Astrocyte (in vitro differentiated cells and primary cell): Measurements from ENCODE around the gene DUOXA1. TPM values are rescaled to one million over a fixed set of nuclear protein-coding genes. Genes with fewer than 3 reads are reported as not detected.

Experiments used
- DNase-seq: peaks from one replicate; pipeline ENCODE4 v3.0.0-alpha.2; 2010; ENCODE audit warnings: low read depth
- FAIRE-seq: peaks from 2 replicates; lab custom pipeline; 2011; peaks lifted over from hg19 to GRCh38; lab: Jason Lieb, UNC
- H2AFZ ChIP-seq: 2 replicates; pipeline ENCODE4 v1.6.0; 2012; ENCODE audit warnings: low read depth, low read length, inconsistent platforms
- H3K27ac ChIP-seq: 2 replicates; pipeline ENCODE4 v1.5.1; 2011; ENCODE audit warnings: low read depth, low read length, inconsistent platforms
- H3K27me3 ChIP-seq: 2 replicates; pipeline ENCODE4 v1.6.0; 2011; ENCODE audit warnings: low read length, inconsistent platforms; ENCODE audit not compliant: insufficient read depth
- H3K36me3 ChIP-seq: 2 replicates; pipeline ENCODE4 v1.5.1; 2011; ENCODE audit warnings: low read length, inconsistent platforms; ENCODE audit not compliant: insufficient read depth
- H3K4me1 ChIP-seq: 2 replicates; pipeline ENCODE4 v1.5.1; 2011; ENCODE audit warnings: low read length, inconsistent platforms; ENCODE audit not compliant: insufficient read depth
- H3K4me2 ChIP-seq: 2 replicates; pipeline ENCODE4 v1.6.0; 2012; ENCODE audit warnings: low read length, inconsistent platforms
- H3K4me3 ChIP-seq: 2 replicates; pipeline ENCODE4 v1.5.1; 2011; ENCODE audit warnings: low read depth, mild to moderate bottlenecking, low read length, inconsistent platforms; ENCODE audit not compliant: insufficient read depth
- H3K79me2 ChIP-seq: 2 replicates; pipeline ENCODE4 v1.6.0; 2012; ENCODE audit warnings: mild to moderate bottlenecking, low read length, inconsistent platforms; ENCODE audit not compliant: insufficient read depth
- H3K9ac ChIP-seq: 2 replicates; pipeline ENCODE4 v1.6.0; 2012; ENCODE audit warnings: mild to moderate bottlenecking, low read length, inconsistent platforms
- H3K9me3 ChIP-seq: 2 replicates; pipeline ENCODE4 v1.5.1; 2012; ENCODE audit warnings: low read depth, mild to moderate bottlenecking, low read length, inconsistent platforms; ENCODE audit not compliant: insufficient read depth
- H4K20me1 ChIP-seq: 2 replicates; pipeline ENCODE4 v1.6.0; 2012; ENCODE audit warnings: low read length, inconsistent platforms; ENCODE audit not compliant: insufficient read depth
- H3K27ac Mint-ChIP-seq: one replicate; pipeline ENCODE4 v1.8.0; 2021; ENCODE audit warnings: mild to moderate bottlenecking, mixed read lengths; ENCODE audit not compliant: unreplicated experiment
- H3K27me3 Mint-ChIP-seq: one replicate; pipeline ENCODE4 v1.8.0; 2021; ENCODE audit warnings: low read depth, mixed read lengths; ENCODE audit not compliant: unreplicated experiment
- H3K36me3 Mint-ChIP-seq: one replicate; pipeline ENCODE4 v1.8.0; 2021; ENCODE audit warnings: low read depth, mixed read lengths; ENCODE audit not compliant: unreplicated experiment
- H3K4me1 Mint-ChIP-seq: one replicate; pipeline ENCODE4 v1.8.0; 2021; ENCODE audit warnings: low read depth, mixed read lengths; ENCODE audit not compliant: unreplicated experiment
- H3K4me3 Mint-ChIP-seq: one replicate; pipeline ENCODE4 v1.8.0; 2021; ENCODE audit warnings: mild to moderate bottlenecking, moderate library complexity, mixed read lengths; ENCODE audit not compliant: unreplicated experiment
- H3K9me3 Mint-ChIP-seq: one replicate; pipeline ENCODE4 v1.8.0; 2021; ENCODE audit warnings: mild to moderate bottlenecking, mixed read lengths; ENCODE audit not compliant: unreplicated experiment
- CTCF ChIP-seq: IDR thresholded peaks from 2 replicates; pipeline ENCODE4 v1.5.1; 2011; ENCODE audit warnings: low read depth, mild to moderate bottlenecking, inconsistent platforms, low read length, moderate library complexity; ENCODE audit not compliant: insufficient read depth
- EZH2 ChIP-seq: IDR thresholded peaks from 2 replicates; pipeline ENCODE4 v1.6.1; 2012; ENCODE audit warnings: mild to moderate bottlenecking, low read length, inconsistent platforms; ENCODE audit not compliant: insufficient read depth
- total RNA-seq: library from RNA; stranded (reverse); gene quantifications from 2 replicates; pipeline ENCODE4 v1.2.1, GENCODE V29; 2021

DUOXA1 gene
- total RNA-seq, 1 donor from 2014 or later: 0.66 TPM

GRCh38 chr15:45169608-45170480, 40.2 kb upstream of the DUOXA1 start:
- Histone ChIP-seq H3K79me2 (no peaks in the 10 kb centered on the region), H3K9ac (no peak overlapping the region), H3K36me3 (no peaks in the 10 kb centered on the region), H3K9me3 (no peaks in the 10 kb centered on the region), H2AFZ (no peak overlapping the region), H3K27ac (no peak overlapping the region), H3K27me3 (no peaks in the 10 kb centered on the region), H4K20me1 (no peaks in the 10 kb centered on the region), H3K4me2 (no peak overlapping the region), H3K4me3 (no peak overlapping the region), H3K4me1 (peaks cover 5% of the 10 kb centered on the region)
- FAIRE-seq (no peak), DNase-seq (no peak)
- Mint-ChIP-seq H3K9me3 (no peaks in the 10 kb centered on the region), H3K27ac (no peak overlapping the region), H3K4me3 (no peak overlapping the region), H3K36me3 (peaks cover 7% of the 10 kb centered on the region), H3K27me3 (no peaks in the 10 kb centered on the region), H3K4me1 (peaks cover 5% of the 10 kb centered on the region)
- TF ChIP-seq EZH2 (no peak), CTCF (no peak)

- Mint-ChIP-seq H3K36me3 (peaks cover 7% of the 10 kb centered on the region), H3K27ac (no peak overlapping the region), H3K27me3 (no peaks in the 10 kb centered on the region), H3K4me3 (no peak overlapping the region), H3K4me1 (peaks cover 5% of the 10 kb centered on the region), H3K9me3 (no peaks in the 10 kb centered on the region)
- no peak overlapping the region for H3K4me2 ChIP-seq
- no peaks in the 10 kb centered on the region for H3K79me2 ChIP-seq
- no peak overlapping the region for H3K27ac ChIP-seq
- peaks cover 5% of the 10 kb centered on the region for H3K4me1 ChIP-seq
- no peak for FAIRE-seq
- H4K20me1 ChIP-seq: no peaks in the 10 kb centered on the region
- DNase-seq: no peak
- H3K9me3 ChIP-seq: no peaks in the 10 kb centered on the region
- no peaks in the 10 kb centered on the region for H3K36me3 ChIP-seq
- TF ChIP-seq EZH2: no peak
- TF ChIP-seq CTCF: no peak
- H3K4me3 ChIP-seq: no peak overlapping the region
- H3K27me3 ChIP-seq: no peaks in the 10 kb centered on the region
- H2AFZ ChIP-seq: no peak overlapping the region
- H3K9ac ChIP-seq: no peak overlapping the region
Measured at GRCh38 chr15:45168751-45169551, 39.3 kb upstream of the DUOXA1 start.
